Measurements from ENCODE around the gene SRSF12.

GRCh38 chr6:89160331-89161092 is 42.6 kb upstream of the SRSF12 start:
- TF ChIP-seq CTCF (IDR thresholded peaks at IDR 0.05) = no peak
- no peak for TF ChIP-seq POLR2AphosphoS5 (IDR thresholded peaks at IDR 0.05)
- TF ChIP-seq POLR2A (IDR thresholded peaks at IDR 0.05) = no peak
- no peak for TF ChIP-seq EP300 (IDR thresholded peaks at IDR 0.05)

Measured in upper lobe of left lung (tissue), 4 donors.